Right lobe of liver (tissue), 4 donors: Measurements from ENCODE around the gene FBXO2.

Source experiments
- POLR2A ChIP-seq: fragments of 450-650 bp; IDR thresholded peaks from one replicate; pipeline ENCODE4 v1.6.1; 2017; ENCODE audit warnings: antibody characterized with exemption, mild to moderate bottlenecking
- TF ChIP-seq, protein P1 (sequence below), 4 donors: fragments of 200-600 bp in 3 of 4; fragments of 450-650 bp in 1 of 4; IDR thresholded peaks; one replicate each; pipeline versions ENCODE4 v1.5.1 to v1.8.0; 2016 to 2022; ENCODE audit warnings: antibody characterized with exemption in 4 of 4, mild to moderate bottlenecking in 2 of 4
- donor health status: DM: no; HTN: no; CAD: no.
- donor health status: DM: no; HTN: no; CAD: no.
- donor health status: DM: no; HTN: yes; CAD: no.

DNA sequence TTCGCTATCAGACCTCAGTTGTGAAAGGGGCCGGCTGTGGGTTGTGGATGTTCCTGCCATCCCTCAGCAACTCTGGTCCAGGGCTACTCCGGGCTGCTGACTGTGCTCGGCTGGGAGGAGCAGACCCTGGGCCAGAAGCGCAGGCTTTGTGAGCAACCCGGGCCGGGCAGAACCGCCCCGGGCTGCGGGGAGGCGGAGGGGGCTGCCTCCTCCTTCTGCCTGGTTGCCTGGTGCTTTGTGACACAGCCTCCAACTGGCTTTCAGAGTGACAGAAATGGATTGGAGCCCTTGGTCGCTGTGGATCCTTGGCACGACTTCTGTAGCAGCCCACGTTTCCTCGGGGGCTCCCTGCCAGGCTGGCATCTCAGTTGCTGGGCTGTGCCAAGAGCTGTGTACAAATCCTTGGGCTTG is 47.3 kb upstream of the FBXO2 start:
- TF ChIP-seq, protein P1, sequence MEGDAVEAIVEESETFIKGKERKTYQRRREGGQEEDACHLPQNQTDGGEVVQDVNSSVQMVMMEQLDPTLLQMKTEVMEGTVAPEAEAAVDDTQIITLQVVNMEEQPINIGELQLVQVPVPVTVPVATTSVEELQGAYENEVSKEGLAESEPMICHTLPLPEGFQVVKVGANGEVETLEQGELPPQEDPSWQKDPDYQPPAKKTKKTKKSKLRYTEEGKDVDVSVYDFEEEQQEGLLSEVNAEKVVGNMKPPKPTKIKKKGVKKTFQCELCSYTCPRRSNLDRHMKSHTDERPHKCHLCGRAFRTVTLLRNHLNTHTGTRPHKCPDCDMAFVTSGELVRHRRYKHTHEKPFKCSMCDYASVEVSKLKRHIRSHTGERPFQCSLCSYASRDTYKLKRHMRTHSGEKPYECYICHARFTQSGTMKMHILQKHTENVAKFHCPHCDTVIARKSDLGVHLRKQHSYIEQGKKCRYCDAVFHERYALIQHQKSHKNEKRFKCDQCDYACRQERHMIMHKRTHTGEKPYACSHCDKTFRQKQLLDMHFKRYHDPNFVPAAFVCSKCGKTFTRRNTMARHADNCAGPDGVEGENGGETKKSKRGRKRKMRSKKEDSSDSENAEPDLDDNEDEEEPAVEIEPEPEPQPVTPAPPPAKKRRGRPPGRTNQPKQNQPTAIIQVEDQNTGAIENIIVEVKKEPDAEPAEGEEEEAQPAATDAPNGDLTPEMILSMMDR (IDR thresholded peaks at IDR 0.05): no peak
- TF ChIP-seq POLR2A: no peak
